MG63 (cell line): Measurements from ENCODE around the gene PDE4D. TPM values are rescaled to one million over a fixed set of nuclear protein-coding genes. Genes with fewer than 3 reads are reported as not detected.

Experiments
- DNase-seq: peaks from one replicate; pipeline ENCODE4 v3.0.0-alpha.2; 2020
- H3K27me3 ChIP-seq: fragments of 250-450 bp; sonication (Bioruptor Pico); 2 replicates; pipeline ENCODE4 v1.5.1; 2020; ENCODE audit warnings: mild to moderate bottlenecking, moderate library complexity
- H3K36me3 ChIP-seq: fragments of 250-450 bp; sonication (Bioruptor Pico); 2 replicates; pipeline ENCODE4 v1.5.1; 2020; ENCODE audit warnings: mild to moderate bottlenecking, moderate library complexity
- H3K4me3 ChIP-seq: fragments of 250-450 bp; sonication (Bioruptor Pico); 2 replicates; pipeline ENCODE4 v1.5.1; 2020; ENCODE audit warnings: mild to moderate bottlenecking, moderate library complexity
- H3K9me3 ChIP-seq: fragments of 250-450 bp; sonication (Bioruptor Pico); 2 replicates; pipeline ENCODE4 v1.5.1; 2020; ENCODE audit warnings: mild to moderate bottlenecking, moderate library complexity
- total RNA-seq: library from RNA; depleted of rRNA; stranded (reverse); fragments of >200 nt; shearing (Covaris generic); gene quantifications from 2 replicates; pipeline ENCODE4 v1.2.3, GENCODE V29; 2014; ENCODE audit warnings: low replicate concordance

The PDE4D gene
- total RNA-seq, 1 experiment from 2014 or later: 3.1 TPM

DNA sequence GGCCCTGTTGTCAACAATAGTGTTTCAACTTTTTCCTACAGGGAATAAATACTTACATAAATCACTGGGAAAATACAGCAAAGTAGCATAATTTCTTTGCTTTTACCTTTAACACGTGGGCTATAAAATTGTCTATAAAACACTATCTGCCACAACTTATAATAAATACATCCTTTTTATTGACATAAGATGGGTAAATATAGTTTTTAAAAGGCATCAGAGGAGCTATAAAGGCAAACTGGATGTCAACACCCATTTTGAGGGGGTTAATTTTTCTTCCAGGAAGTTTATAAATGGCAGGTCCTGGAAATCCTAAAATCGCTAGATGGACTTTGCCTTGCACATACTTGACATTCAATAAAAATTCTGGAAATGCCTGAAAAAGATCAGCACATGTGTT is 358.0 kb downstream of the PDE4D start:
- no peak overlapping the region for H3K4me3 ChIP-seq
- DNase-seq: no peak
- H3K9me3 ChIP-seq: no peaks in the 10 kb centered on the region
- H3K27me3 ChIP-seq: no peaks in the 10 kb centered on the region
- H3K36me3 ChIP-seq: no peaks in the 10 kb centered on the region

DNA sequence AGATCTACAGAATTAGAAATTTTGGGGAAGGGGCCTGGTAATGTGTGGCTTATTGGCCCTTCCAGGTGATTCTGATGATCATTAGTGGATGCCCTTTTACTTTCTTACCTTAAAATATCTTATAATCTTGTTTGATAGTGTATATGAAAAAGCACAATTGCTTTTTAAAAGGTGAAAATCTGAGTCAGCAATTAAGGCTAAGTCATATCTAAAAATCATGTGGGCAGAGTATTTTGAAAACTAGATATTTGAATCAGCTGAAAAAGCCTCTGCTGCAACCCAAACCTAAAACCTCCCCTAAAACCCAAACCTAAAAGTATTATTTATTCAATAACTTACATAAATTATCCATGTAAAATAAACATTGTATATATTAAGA is 359.8 kb downstream of the PDE4D start:
- Histone ChIP-seq H3K4me3 (no peak overlapping the region), H3K27me3 (no peaks in the 10 kb centered on the region), H3K9me3 (no peaks in the 10 kb centered on the region), H3K36me3 (no peaks in the 10 kb centered on the region)
- no peak for DNase-seq

DNA sequence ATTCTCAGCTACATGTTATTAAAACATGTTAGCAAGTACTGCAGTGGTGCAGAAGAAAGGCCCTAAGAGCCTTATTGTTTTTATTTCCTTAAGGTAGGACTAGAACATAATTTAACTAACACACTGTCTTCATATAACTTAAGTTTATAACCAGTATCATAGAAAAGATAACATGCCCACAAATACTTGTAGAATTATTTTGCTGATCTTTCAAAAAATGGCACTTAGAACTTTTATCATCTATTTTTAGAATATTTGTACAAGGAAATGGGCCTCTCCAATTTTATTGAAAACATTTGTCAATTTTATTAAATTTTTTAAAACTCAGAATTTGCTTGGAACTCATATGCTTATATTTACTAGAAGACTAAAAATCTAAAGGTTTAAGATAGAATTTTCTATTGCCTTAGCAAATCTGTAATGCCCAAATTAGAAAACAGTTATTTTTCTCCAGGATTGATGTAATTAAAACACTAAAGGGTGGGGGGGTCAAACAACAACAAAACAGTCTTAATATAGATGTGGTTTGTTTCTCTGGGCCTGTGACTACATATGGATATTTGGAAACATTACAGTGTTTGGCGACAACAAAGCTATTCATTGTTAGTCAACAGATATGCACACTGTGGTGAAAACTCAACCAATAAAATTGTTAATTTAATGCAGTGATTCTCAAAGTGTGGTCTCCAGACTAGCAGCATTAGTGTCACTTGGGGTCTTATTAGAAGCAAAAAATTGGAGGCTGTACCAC is 360.4 kb downstream of the PDE4D start:
- no peak for DNase-seq
- Histone ChIP-seq H3K36me3 (no peaks in the 10 kb centered on the region), H3K9me3 (no peaks in the 10 kb centered on the region), H3K27me3 (no peaks in the 10 kb centered on the region), H3K4me3 (no peak overlapping the region)

DNA sequence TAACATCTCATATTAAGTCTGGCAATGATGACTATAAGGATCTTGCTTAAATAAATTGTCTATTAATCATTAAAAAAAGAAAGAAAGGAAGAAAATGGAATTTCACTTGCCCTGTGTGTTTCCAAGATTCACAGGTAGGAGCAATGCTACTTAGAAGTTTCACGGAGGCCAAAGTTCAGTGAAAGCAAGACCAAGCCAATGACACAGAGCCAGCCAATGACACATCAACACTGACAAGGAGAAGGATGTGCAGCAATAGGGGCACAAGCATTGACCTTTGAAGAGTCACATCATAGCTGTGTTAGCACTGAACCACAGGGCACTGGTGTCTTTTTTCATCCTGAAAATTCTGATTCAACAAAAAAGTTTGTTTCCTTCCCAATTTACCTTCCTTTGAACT is 364.3 kb downstream of the PDE4D start:
- Histone ChIP-seq H3K4me3 (no peak overlapping the region), H3K9me3 (no peaks in the 10 kb centered on the region), H3K36me3 (no peaks in the 10 kb centered on the region), H3K27me3 (no peaks in the 10 kb centered on the region)
- no peak for DNase-seq

DNA sequence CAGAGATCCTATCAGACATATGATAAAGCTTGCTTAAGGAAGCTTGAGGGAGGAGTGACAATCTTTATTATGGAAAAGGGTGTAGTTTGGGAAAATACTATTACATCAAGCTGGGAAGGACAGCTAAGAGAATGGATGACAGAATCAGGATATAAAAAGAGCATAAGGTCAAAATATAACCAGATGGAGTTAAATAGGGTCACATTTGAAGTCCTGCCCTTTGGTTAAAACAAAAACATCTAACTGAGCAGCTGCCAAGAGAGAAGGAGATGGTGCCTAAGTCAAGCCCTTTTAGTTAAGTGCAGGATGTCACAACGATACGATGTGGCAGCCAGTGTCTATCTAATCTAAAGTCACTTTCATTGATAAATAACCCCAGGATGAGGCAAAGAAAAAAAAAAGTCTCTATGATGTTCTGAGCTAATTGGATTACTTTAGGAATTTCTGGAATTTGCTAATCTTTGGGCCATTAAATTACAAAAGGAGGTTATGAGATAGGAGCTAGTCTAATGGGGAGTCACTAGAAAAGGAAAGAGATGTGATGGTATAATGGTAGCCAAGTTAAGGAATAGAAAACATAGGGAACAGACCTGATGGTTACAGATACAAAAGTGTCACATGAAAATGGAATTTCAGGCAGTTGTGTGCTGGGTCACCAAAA is 365.2 kb downstream of the PDE4D start:
- Histone ChIP-seq H3K4me3 (no peak overlapping the region), H3K36me3 (no peaks in the 10 kb centered on the region), H3K27me3 (no peaks in the 10 kb centered on the region), H3K9me3 (no peaks in the 10 kb centered on the region)
- DNase-seq: no peak

DNA sequence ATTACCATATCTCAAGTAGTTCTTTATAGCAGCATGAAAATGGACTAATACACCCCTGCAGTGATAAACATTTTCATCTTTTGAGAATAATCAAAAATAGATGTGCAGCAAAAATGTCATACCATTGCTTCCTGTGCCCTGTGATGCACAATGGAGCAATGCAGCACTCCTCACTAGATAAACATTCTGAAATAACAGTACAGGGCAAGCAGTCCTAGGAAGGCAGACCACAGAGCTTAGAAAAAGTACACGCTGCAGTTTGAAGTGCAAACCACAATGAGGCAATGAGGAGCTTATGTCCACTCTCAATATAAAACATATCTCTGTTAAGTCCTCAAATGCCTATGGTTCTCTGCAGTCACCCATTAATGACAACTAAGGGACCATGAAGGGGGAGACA is 367.6 kb downstream of the PDE4D start:
- no peaks in the 10 kb centered on the region for H3K27me3 ChIP-seq
- no peak for DNase-seq

DNA sequence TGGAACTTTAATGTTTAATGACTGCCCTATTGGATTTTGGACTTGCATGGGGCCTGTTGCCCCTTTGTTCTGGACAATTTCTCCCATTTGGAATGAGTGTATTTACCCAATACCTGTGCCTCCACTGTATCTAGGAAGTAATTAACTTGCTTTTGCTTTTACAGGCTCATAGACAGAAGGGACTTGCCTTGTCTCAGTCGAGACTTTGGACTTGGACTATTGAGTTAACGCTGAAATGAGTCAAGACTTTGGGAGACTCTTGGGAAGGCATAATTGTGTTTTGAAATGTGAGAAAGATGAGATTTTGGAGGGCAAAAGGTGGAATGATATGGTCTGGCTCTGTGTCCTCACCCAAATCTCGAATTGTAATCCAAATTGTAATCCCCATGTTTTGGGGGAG is 368.2 kb downstream of the PDE4D start:
- no peaks in the 10 kb centered on the region for H3K27me3 ChIP-seq
- no peak for DNase-seq
- no peaks in the 10 kb centered on the region for H3K36me3 ChIP-seq
- no peaks in the 10 kb centered on the region for H3K9me3 ChIP-seq
- H3K4me3 ChIP-seq: no peak overlapping the region

More for the DNA sequence above, 367.6 kb downstream of the PDE4D start:
- H3K36me3 ChIP-seq: no peaks in the 10 kb centered on the region
- no peak overlapping the region for H3K4me3 ChIP-seq
- no peaks in the 10 kb centered on the region for H3K9me3 ChIP-seq

DNA sequence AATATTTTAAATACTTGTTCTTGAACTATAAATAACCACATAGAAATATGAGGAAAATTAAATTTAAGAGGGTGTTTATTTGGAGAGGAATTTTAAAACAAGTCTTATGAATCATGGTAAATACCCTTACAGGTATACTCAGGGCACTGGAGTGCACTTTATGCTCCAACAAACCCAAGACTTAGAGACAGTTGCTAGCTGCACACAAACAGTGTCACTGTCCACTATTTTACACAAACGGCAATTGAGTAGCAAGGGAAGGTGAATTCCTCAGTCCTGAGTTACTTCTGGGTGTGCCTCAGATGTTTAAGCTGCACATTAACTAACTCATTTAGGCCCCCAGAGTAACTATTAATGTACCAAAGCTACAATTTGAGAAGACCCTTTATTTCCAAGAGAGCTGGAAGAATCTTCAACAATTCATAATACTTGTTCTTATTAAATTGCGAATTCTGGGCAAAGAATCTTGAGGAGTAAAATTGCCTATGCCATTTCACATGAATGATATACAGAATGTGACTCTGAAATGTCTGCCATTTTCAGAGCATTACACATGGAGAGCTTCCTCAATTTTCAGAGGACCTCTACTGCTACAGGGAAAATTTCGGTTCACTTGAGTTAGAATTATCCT is 371.2 kb downstream of the PDE4D start:
- H3K27me3 ChIP-seq: no peaks in the 10 kb centered on the region
- H3K36me3 ChIP-seq: no peaks in the 10 kb centered on the region
- H3K4me3 ChIP-seq: no peak overlapping the region
- no peak for DNase-seq
- no peaks in the 10 kb centered on the region for H3K9me3 ChIP-seq

DNA sequence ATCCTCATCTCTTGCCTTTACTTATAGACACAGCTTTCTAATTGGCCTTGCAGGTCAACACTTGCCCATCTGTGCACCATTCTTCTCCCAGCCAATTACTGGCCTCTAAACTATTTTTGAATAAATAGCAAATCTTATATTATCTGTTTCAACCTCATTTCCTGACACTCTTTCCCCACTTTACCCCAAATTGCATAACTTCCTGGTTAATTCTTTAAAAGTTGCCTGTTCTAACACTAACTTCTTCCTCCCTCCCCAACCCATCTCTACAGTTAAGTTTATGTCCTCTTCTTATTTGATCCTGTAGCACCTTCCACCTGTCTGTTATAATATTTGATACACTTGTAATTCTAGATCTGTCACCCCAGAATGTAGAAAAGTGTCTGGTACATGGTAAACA is 372.1 kb downstream of the PDE4D start:
- Histone ChIP-seq H3K9me3 (no peaks in the 10 kb centered on the region), H3K36me3 (no peaks in the 10 kb centered on the region)
- no peak for DNase-seq

DNA sequence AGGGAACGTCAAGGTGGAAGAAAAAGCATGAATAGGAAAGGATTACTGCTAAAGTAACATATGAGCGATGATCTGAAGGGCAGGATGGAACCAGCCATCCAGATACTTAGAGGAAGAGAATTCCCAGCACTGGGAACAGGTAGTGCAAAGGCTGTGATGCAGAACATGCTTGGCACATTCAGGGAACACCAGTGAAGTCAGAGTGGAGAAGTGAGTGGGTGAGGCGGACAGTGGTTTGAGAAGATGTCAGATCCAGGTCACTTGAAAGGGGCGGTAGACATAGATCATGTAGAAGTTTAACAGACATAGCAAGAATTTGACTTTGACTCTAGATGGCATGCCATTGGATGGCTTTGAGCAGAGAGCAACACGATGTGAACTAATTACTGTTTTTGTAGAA is 374.2 kb downstream of the PDE4D start:
- no peaks in the 10 kb centered on the region for H3K9me3 ChIP-seq
- H3K27me3 ChIP-seq: no peaks in the 10 kb centered on the region
- no peak overlapping the region for H3K4me3 ChIP-seq
- H3K36me3 ChIP-seq: no peaks in the 10 kb centered on the region
- no peak for DNase-seq

More for the DNA sequence above, 372.1 kb downstream of the PDE4D start:
- H3K27me3 ChIP-seq: no peaks in the 10 kb centered on the region
- no peak overlapping the region for H3K4me3 ChIP-seq

DNA sequence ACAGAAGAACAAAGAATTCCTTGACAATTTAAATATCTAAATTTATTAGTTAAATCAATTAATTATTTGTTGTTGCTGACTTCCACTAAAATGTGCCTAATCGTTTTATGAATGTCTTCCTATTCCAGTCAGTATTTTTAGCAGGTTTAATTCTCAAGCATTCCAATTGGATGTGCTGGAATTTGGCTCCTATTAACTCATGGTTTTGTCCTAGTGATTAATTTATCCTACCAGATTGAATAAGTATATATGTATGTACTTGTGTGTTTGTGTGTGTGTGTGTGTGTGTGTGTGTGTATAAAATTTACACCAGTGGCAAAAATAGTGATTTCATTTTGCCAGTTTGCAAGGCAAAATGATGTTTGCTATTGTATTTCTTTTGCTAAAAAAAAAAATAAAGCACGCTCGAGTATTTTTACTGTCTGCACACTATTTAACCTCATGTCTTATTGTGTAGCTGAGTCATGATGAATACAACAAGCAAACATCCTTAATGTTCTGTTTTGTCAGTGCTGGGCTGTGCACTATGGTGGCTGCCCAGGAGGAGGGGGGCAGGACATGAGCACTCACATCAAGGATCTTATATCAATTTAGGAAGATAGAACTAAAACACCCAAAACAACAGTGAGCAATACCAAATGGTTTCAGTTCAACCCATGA is 375.5 kb downstream of the PDE4D start:
- Histone ChIP-seq H3K9me3 (no peaks in the 10 kb centered on the region), H3K27me3 (no peaks in the 10 kb centered on the region), H3K4me3 (no peak overlapping the region), H3K36me3 (no peaks in the 10 kb centered on the region)
- DNase-seq: peak; percentile 62

DNA sequence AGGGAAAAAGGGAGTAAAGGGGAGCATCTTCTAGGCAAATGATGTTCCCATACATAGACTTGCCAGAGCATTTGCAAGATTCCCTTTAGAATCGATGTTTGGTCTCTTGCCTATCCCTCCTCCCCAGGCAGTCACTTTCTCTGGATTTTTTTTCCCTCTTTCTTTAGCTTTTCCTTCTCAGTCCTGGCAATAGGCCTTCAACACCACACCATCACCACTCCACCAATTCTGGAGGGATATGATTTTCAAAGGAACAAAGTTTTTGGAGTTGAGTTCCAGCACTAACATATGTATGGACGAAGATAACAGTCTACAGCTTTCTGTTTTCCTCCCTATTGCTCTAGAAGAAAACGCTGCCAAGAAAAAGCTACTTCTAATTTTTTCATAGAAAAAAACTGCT is 377.4 kb downstream of the PDE4D start:
- Histone ChIP-seq H3K27me3 (no peaks in the 10 kb centered on the region), H3K4me3 (no peak overlapping the region), H3K9me3 (no peaks in the 10 kb centered on the region), H3K36me3 (no peaks in the 10 kb centered on the region)
- DNase-seq: no peak

DNA sequence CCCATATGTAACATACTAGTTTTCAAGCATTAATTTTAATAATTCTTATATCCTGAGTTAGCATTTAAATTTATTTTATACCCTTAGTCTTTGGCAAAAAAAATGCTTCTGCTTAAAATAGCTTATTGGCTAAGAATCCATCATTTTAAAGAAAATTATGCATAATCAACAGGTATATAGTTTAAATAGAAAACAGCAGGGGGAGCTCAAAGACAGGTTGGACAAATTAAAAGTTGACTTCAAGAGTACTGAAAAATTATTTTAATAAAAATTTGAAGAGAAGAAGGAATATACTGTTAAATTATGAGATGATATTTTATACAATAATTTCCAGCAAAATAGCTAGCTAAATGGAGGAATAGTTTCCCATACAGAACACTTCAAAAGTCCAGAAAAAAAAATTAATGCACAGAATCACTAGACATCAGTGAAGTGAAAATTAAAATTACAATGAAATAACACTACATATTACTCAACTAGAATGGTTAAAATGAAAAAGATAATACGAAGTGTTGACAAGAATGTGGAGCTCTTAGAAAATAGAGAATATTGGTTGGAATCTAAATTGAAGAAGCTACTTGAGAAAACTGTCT is 387.1 kb downstream of the PDE4D start:
- H3K4me3 ChIP-seq: no peak overlapping the region
- no peaks in the 10 kb centered on the region for H3K27me3 ChIP-seq
- DNase-seq: no peak
- H3K36me3 ChIP-seq: no peaks in the 10 kb centered on the region
- no peaks in the 10 kb centered on the region for H3K9me3 ChIP-seq

DNA sequence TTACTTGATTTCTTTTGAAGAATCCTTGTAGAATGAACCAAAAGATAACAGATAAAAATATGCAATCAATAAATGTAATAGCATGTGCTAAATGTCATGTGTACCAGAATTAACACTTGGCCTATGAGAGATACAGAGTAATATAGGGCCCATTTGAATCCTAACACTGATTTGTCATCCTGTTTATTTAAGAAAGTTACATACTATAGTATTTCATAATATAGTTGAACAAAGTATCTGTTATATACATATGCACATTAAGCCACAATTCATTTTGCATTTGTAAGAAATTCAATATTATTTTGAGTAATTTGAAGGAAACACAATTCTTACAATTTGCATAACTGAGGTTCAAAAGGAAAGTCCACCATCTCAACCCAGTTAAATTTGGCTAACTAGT is 389.5 kb downstream of the PDE4D start:
- Histone ChIP-seq H3K36me3 (no peaks in the 10 kb centered on the region), H3K9me3 (no peaks in the 10 kb centered on the region), H3K4me3 (no peak overlapping the region), H3K27me3 (no peaks in the 10 kb centered on the region)
- no peak for DNase-seq

DNA sequence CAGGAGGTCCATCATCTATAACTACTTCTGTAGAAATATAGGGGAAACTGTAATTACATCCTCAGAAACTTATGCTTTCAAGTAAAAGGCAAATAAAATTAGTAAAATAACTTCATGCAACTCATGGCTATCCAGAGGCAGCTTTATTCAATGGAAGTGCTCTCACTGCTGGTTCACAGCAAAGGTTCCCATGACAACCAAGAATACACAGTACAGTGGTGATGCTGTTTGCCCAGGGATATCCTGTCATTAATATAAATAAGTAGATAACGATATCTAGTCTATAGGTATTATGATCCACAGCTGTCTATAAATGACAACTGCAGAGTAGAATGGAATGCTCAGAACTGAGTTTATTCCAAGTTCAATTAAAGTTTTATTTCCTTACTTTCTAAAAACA is 390.3 kb downstream of the PDE4D start:
- no peaks in the 10 kb centered on the region for H3K36me3 ChIP-seq
- no peak overlapping the region for H3K4me3 ChIP-seq

DNA sequence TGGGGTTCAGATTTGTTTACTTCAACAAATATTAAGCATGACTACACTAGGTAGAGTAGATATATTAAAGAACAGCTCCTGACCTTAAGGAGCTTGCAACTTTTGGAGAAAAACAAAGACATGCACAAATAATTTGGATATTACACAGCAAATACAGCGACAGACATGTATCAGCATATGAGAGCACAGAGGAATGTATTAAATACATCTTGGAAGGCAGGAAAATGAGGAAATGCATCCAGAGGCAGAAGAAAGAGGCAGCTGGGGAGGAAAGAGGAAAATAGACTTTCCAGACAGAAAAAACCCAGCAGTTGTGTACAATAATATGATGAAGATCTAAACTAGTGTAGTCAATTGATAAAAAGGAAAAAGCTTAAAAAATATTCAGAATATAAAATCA is 392.2 kb downstream of the PDE4D start:
- Histone ChIP-seq H3K9me3 (no peaks in the 10 kb centered on the region), H3K36me3 (no peaks in the 10 kb centered on the region), H3K4me3 (no peak overlapping the region), H3K27me3 (no peaks in the 10 kb centered on the region)
- DNase-seq: no peak

More for the DNA sequence above, 390.3 kb downstream of the PDE4D start:
- Histone ChIP-seq H3K9me3 (no peaks in the 10 kb centered on the region), H3K27me3 (no peaks in the 10 kb centered on the region)
- DNase-seq: no peak

DNA sequence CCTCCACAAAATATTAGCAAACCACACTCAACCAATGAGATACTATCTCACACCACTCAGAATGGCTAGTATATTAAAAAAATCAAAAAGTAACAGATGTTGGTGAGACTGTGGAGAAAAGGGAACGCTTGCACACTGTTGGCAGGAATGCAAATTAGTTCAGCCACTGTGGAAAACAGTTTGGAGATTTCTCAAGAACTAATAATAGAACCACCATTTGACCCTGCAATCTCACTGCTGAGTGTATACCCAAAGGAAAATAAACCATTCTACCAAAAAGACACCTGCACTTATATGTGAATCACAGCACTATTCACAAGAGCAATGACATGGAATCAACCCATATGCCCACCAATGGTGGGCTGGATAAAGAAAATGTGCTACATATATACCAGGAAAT is 393.5 kb downstream of the PDE4D start:
- no peaks in the 10 kb centered on the region for H3K36me3 ChIP-seq
- no peak for DNase-seq
- H3K27me3 ChIP-seq: no peaks in the 10 kb centered on the region
- no peak overlapping the region for H3K4me3 ChIP-seq
- H3K9me3 ChIP-seq: no peaks in the 10 kb centered on the region
